A549 treated with AZD9567 at 1 μM for 4 hours (cell line): Measurements from ENCODE around the gene NTMT1. TPM values are rescaled to one million over a fixed set of nuclear protein-coding genes. Genes with fewer than 3 reads are reported as not detected.

ENCODE experiments used
- total RNA-seq: library from RNA; stranded (reverse); fragments of 200-300 nt; extraction: Qiagen RNA extraction; gene quantifications from 5 replicates; pipeline ENCODE4 v1.2.3, GENCODE V29; 2022; ENCODE audit not compliant: insufficient read depth

NTMT1 gene
- 93.1 to 112 TPM (median 95.2 TPM) in 5 replicates for total RNA-seq

GRCh38 chr9:129626079-129626624 lies at the start of gene NTMT1:
Gene NTMT1, plus strand, starts transcription at chr9:129626163. Its CDS starts 6,541 bp downstream, at chr9:129632704.

GRCh38 chr9:129620669-129621295 lies 5.2 kb upstream of the NTMT1 start, which contains the start of gene C9orf50:
Gene C9orf50, minus strand, starts transcription at chr9:129621101. Its CDS starts 527 bp downstream, at chr9:129620574.

GRCh38 chr9:129641750-129642585 lies 16.0 kb downstream of the NTMT1 start, which contains the start of gene ASB6:
Gene ASB6, minus strand, starts transcription at chr9:129642151. Its CDS starts 152 bp downstream, at chr9:129641999.

GRCh38 chr9:129665389-129665775 lies 39.4 kb downstream of the NTMT1 start, which contains the start of gene PRRX2:
Gene PRRX2, plus strand, starts transcription at chr9:129665647. Its CDS starts 221 bp downstream, at chr9:129665868.

Other genes with a start within 250 kb of the NTMT1 start
- gene C9orf50, start 5.1 kb upstream of the NTMT1 start, total RNA-seq: 0.10 to 0.15 TPM in 2 of 5 replicates, not detected in the others
- gene ASB6, start 16.0 kb downstream of the NTMT1 start, total RNA-seq: 20.6 to 26.7 TPM (median 26.5 TPM) in 5 replicates
- 3.3 to 8.7 TPM (median 7.6 TPM) in 5 replicates for gene PRRX2, start 39.5 kb downstream of the NTMT1 start, total RNA-seq
- 132 to 150 TPM (median 135 TPM) in 5 replicates for gene PTGES, start 126.9 kb downstream of the NTMT1 start, total RNA-seq
- gene TOR1B, start 177.0 kb downstream of the NTMT1 start, total RNA-seq: 21.4 to 28.2 TPM (median 25.6 TPM) in 5 replicates
- 58.8 to 68.0 TPM (median 64.2 TPM) in 5 replicates for gene TOR1A, start 198.0 kb downstream of the NTMT1 start, total RNA-seq
- gene C9orf78, start 209.1 kb downstream of the NTMT1 start, total RNA-seq: 48.4 to 53.9 TPM (median 51.9 TPM) in 5 replicates
- 2.2 to 7.3 TPM (median 6.9 TPM) in 5 replicates for gene USP20, start 209.3 kb downstream of the NTMT1 start, total RNA-seq